A673 (cell line): ENCODE results near the gene C10orf62. TPM values are rescaled to one million over a fixed set of nuclear protein-coding genes. Genes with fewer than 3 reads are reported as not detected.
A peak's percentile ranks its signal among the peaks of the same experiment; 100 is the strongest.

Experiments
- BruUV-seq: library from RNA; stranded (reverse); fragments of 400-500 nt; replicated peaks from 2 replicates; lab custom pipeline; 2021; lab: Mats Ljungman, UMichigan
- CTCF ChIA-PET: fragments of 300-600 bp; sonication (Branson Sonifier 250); formaldehyde crosslinking; loops from one replicate; lab custom pipeline; 2022; ENCODE audit warnings: antibody characterized with exemption; lab: Charles Lee
- POLR2A ChIA-PET: fragments of 300-600 bp; sonication (Branson Sonifier 250); formaldehyde crosslinking; loops from one replicate; lab custom pipeline; 2022; ENCODE audit warnings: antibody characterized with exemption; ENCODE audit not compliant: low non-redundant PET; lab: Charles Lee
- DNase-seq: peaks from one replicate; pipeline ENCODE4 v3.0.0-alpha.2; 2015; ENCODE audit warnings: low spot score
- H3K27ac ChIP-seq: fragments of 200-600 bp; sonication (generic); 2 replicates; pipeline ENCODE4 v1.5.1; 2016; ENCODE audit warnings: mixed run types, low read depth, mild to moderate bottlenecking, mixed read lengths, antibody characterized with exemption, low read length; ENCODE audit not compliant: poor library complexity, severe bottlenecking
- H3K27me3 ChIP-seq: fragments of 200-600 bp; sonication (generic); replicated peaks from 2 replicates; pipeline ENCODE4 v1.6.1; 2017; ENCODE audit warnings: mixed run types, low read depth, mild to moderate bottlenecking, mixed read lengths, antibody characterized with exemption, low read length; ENCODE audit not compliant: insufficient read depth, poor library complexity
- H3K36me3 ChIP-seq: fragments of 200-600 bp; sonication (generic); 2 replicates; pipeline ENCODE4 v1.6.1; 2016; ENCODE audit warnings: mixed run types, mild to moderate bottlenecking, mixed read lengths, antibody characterized with exemption, low read length; ENCODE audit not compliant: insufficient read depth, poor library complexity, severe bottlenecking
- H3K4me1 ChIP-seq: fragments of 200-600 bp; sonication (generic); 2 replicates; pipeline ENCODE4 v1.6.1; 2017; ENCODE audit warnings: mixed run types, mild to moderate bottlenecking, mixed read lengths, antibody characterized with exemption, low read length; ENCODE audit not compliant: insufficient read depth, poor library complexity, severe bottlenecking
- H3K4me3 ChIP-seq: fragments of 200-600 bp; sonication (generic); 2 replicates; pipeline ENCODE4 v1.5.1; 2016; ENCODE audit warnings: low read depth, mixed run types, mild to moderate bottlenecking, mixed read lengths, low read length; ENCODE audit not compliant: poor library complexity, severe bottlenecking
- H3K9me3 ChIP-seq: fragments of 200-600 bp; sonication (generic); 2 replicates; pipeline ENCODE4 v1.6.1; 2016; ENCODE audit warnings: mixed run types, low read depth, mild to moderate bottlenecking, mixed read lengths, antibody characterized with exemption, low read length; ENCODE audit not compliant: poor library complexity, severe bottlenecking
- CTCF ChIP-seq: fragments of 300-800, 200-600 bp; sonication (generic); conservative IDR thresholded peaks from 2 replicates; pipeline ENCODE4 v1.5.1; 2017; ENCODE audit warnings: low read depth, mild to moderate bottlenecking, antibody characterized with exemption, low read length, moderate library complexity, mixed read lengths
- EZH2 ChIP-seq: fragments of 200-600 bp; sonication (generic); IDR thresholded peaks from 2 replicates; pipeline ENCODE4 v1.6.1; 2017; ENCODE audit warnings: borderline replicate concordance, low read depth, mild to moderate bottlenecking, mixed read lengths, antibody characterized with exemption, low read length; ENCODE audit not compliant: poor library complexity, severe bottlenecking
- intact Hi-C: fragments of 100-400 bp; cut with micrococcal nuclease; formaldehyde crosslinking; loops from one replicate; pipeline ENCODE4 v1.10.0; 2022; ENCODE audit not compliant: unreplicated experiment
- total RNA-seq: library from RNA; stranded (reverse); gene quantifications from 2 replicates; pipeline ENCODE4 v1.2.3, GENCODE V29; 2021

C10orf62 gene
- total RNA-seq, 1 experiment from 2014 or later = not detected

- H3K36me3 ChIP-seq = no peaks in the 10 kb centered on the region
- ChIA-PET CTCF (interaction anchor here (0.6 kb wide), 1 partner anchor 75 kb away, joined by 4 read pairs; no protein-coding TSS in a partner anchor), POLR2A (no interaction called here)
- intact Hi-C loops = no loop called here
- no TSS peak for BruUV-seq
- H3K4me3 ChIP-seq = no peak overlapping the region
- H3K27me3 ChIP-seq = no peaks in the 10 kb centered on the region
- DNase-seq = peak; percentile 82
- H3K27ac ChIP-seq = peak overlapping the region; percentile 62
- H3K9me3 ChIP-seq = no peaks in the 10 kb centered on the region
- TF ChIP-seq CTCF (no peak), EZH2 (no peak)
- H3K4me1 ChIP-seq = peaks cover 20% of the 10 kb centered on the region
Observed at GRCh38 chr10:97542169-97543024, 47.1 kb upstream of the C10orf62 start.

GRCh38 chr10:97543025-97543546 is 46.4 kb upstream of the C10orf62 start:
- no TSS peak for BruUV-seq
- intact Hi-C loops = no loop called here
- H3K9me3 ChIP-seq = no peaks in the 10 kb centered on the region
- CTCF ChIA-PET = no interaction called here
- POLR2A ChIA-PET = no interaction called here
- no peaks in the 10 kb centered on the region for H3K36me3 ChIP-seq
- DNase-seq = peak; percentile 68
- no peak overlapping the region for H3K4me3 ChIP-seq
- H3K27ac ChIP-seq = peak overlapping the region; percentile 62
- no peaks in the 10 kb centered on the region for H3K27me3 ChIP-seq
- TF ChIP-seq EZH2 = no peak
- TF ChIP-seq CTCF = no peak
- H3K4me1 ChIP-seq = peaks cover 20% of the 10 kb centered on the region

- no peak for DNase-seq
- no peaks in the 10 kb centered on the region for H3K27me3 ChIP-seq
- peaks cover 20% of the 10 kb centered on the region for H3K4me1 ChIP-seq
- ChIA-PET POLR2A (no interaction called here), CTCF (no interaction called here)
- BruUV-seq = no TSS peak
- intact Hi-C loops = no loop called here
- no peak overlapping the region for H3K27ac ChIP-seq
- TF ChIP-seq EZH2 (no peak), CTCF (no peak)
- H3K36me3 ChIP-seq = no peaks in the 10 kb centered on the region
- no peaks in the 10 kb centered on the region for H3K9me3 ChIP-seq
- H3K4me3 ChIP-seq = no peak overlapping the region
Observed at GRCh38 chr10:97546456-97547270, 42.9 kb upstream of the C10orf62 start.
